Prostate gland (tissue), 2 donors: Measurements from ENCODE around the gene STYXL2.

Experiments
- CTCF ChIP-seq, 4 experiments: fragments of 200-600 bp in 2 of 4; fragments of 450-650 bp in 2 of 4; sonication (generic) in 2 of 4; IDR thresholded peaks; 1 replicate in 3 of 4; 2 replicates in 1 of 4; pipeline ENCODE4 v1.5.1; 2016 to 2019; ENCODE audit warnings: antibody characterized with exemption in 4 of 4, mild to moderate bottlenecking in 2 of 4, moderate library complexity in 2 of 4
- POLR2A ChIP-seq: fragments of 450-650 bp; IDR thresholded peaks from one replicate; pipeline ENCODE4 v1.6.1; 2016; ENCODE audit warnings: antibody characterized with exemption, mild to moderate bottlenecking
- POLR2AphosphoS5 ChIP-seq: sonication (generic); formaldehyde crosslinking; IDR thresholded peaks from one replicate; pipeline ENCODE4 v1.6.1; 2017; ENCODE audit warnings: antibody characterized with exemption

GRCh38 chr1:167061073-167061464, 32.8 kb upstream of the STYXL2 start:
- TF ChIP-seq CTCF (IDR thresholded peaks at IDR 0.05), result no peak
- no peak for TF ChIP-seq POLR2A
- TF ChIP-seq POLR2AphosphoS5, result no peak
